ENCODE measurements around the gene MCTP1. TPM values are rescaled to one million over a fixed set of nuclear protein-coding genes. Genes with fewer than 3 reads are reported as not detected.

MCTP1 gene
- total RNA-seq, 1 experiment from 2014 or later: 2.5 TPM

DNA sequence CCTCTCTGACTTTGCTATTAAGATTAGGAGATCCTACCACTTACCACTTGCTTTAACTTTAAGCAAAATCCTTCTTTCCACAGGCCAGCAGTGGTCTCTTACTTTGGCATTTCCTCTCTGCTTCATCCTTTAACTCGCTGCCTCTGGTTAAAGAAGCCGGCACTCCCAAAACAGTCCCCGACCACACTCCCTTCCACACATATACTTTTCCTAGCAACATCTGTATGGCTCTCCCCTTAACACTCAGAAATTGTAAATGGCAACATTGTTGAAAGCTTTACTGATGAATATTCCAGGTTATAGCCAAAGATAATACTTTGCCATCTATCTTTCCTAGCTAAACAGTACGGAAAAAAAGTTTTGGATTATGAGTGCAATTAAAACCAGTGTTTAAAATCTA is 133.2 kb downstream of the MCTP1 start:
- Histone ChIP-seq H3K9me3 (ENCODE audit: control insufficient read depth, low read depth, low read length) (no peaks in the 10 kb centered on the region), H3K9ac (ENCODE audit: extremely low read depth, insufficient read length, low read length) (no peak overlapping the region), H3K27me3 (ENCODE audit: insufficient read depth, low read length) (no peaks in the 10 kb centered on the region), H4K8ac (replicated peaks; ENCODE audit: insufficient read length, low read depth, low read length) (no peak overlapping the region), H3K4me2 (ENCODE audit: insufficient read depth, insufficient read length, low read length) (no peak overlapping the region), H2BK5ac (ENCODE audit: insufficient read length, low read length) (no peak overlapping the region), H2BK120ac (ENCODE audit: low read depth, low read length, poor library complexity, severe bottlenecking) (no peak overlapping the region), H4K5ac (ENCODE audit: insufficient read length, low read depth, low read length) (no peak overlapping the region), H3K79me2 (ENCODE audit: insufficient read depth, low read length) (no peaks in the 10 kb centered on the region), H3K23ac (ENCODE audit: insufficient read length, low read depth, low read length) (no peak overlapping the region), H3T11ph (ENCODE audit: low read length) (no peak overlapping the region), H2BK20ac (ENCODE audit: low read depth, low read length, poor library complexity, severe bottlenecking) (no peak overlapping the region), H2BK15ac (ENCODE audit: low read depth, low read length) (no peak overlapping the region), H3K4ac (ENCODE audit: low read depth, low read length) (no peak overlapping the region), H3K79me1 (ENCODE audit: insufficient read depth, low read depth, low read length, poor library complexity, severe bottlenecking) (no peaks in the 10 kb centered on the region), H3K18ac (ENCODE audit: insufficient read length, low read depth, low read length) (no peak overlapping the region), H4K20me1 (ENCODE audit: control insufficient read depth, insufficient read depth, insufficient read length) (no peaks in the 10 kb centered on the region), H3K23me2 (ENCODE audit: insufficient read length, low read depth, low read length, poor library complexity, severe bottlenecking) (no peaks in the 10 kb centered on the region), H2AFZ (ENCODE audit: low read length) (no peak overlapping the region), H3K27ac (ENCODE audit: insufficient read length, low read depth, low read length) (no peak overlapping the region), H2BK12ac (ENCODE audit: insufficient read length, low read depth, low read length) (no peak overlapping the region), H3K56ac (ENCODE audit: insufficient read length, low read depth, low read length) (no peak overlapping the region), H4K91ac (ENCODE audit: insufficient read length, low read depth, low read length) (no peak overlapping the region), H3K4me1 (ENCODE audit: insufficient read depth, low read length) (no peaks in the 10 kb centered on the region; the same call in 1 of the 2 replicates), H3K14ac (ENCODE audit: insufficient read depth, low read length) (no peak overlapping the region), H2AK5ac (ENCODE audit: insufficient read length, low read length) (no peak overlapping the region)
- Mint-ChIP-seq H3K9me3 (peaks cover 14 to 18% of the 10 kb centered on the region in 2 experiments), H3K27ac (no peak overlapping the region; a peak in 1 of 7 replicates), H3K36me3 (ENCODE audit: insufficient read depth in 1 of 3, low read depth in 3 of 3) (peaks cover 9 to 17% (median 14%) of the 10 kb centered on the region in 3 experiments), H3K27me3 (ENCODE audit: low read depth) (no peaks in the 10 kb centered on the region), H3K4me3 (no peak overlapping the region), H3K4me1 (peaks cover 0 to 18% of the 10 kb centered on the region in 2 experiments; a peak in 2 of 4 replicates)
- no CpG with 5 or more reads among the region's 4 CpGs for WGBS (ENCODE audit: extremely low coverage, insufficient read length, low lambda C conversion rate)
- TF ChIP-seq, protein P1, sequence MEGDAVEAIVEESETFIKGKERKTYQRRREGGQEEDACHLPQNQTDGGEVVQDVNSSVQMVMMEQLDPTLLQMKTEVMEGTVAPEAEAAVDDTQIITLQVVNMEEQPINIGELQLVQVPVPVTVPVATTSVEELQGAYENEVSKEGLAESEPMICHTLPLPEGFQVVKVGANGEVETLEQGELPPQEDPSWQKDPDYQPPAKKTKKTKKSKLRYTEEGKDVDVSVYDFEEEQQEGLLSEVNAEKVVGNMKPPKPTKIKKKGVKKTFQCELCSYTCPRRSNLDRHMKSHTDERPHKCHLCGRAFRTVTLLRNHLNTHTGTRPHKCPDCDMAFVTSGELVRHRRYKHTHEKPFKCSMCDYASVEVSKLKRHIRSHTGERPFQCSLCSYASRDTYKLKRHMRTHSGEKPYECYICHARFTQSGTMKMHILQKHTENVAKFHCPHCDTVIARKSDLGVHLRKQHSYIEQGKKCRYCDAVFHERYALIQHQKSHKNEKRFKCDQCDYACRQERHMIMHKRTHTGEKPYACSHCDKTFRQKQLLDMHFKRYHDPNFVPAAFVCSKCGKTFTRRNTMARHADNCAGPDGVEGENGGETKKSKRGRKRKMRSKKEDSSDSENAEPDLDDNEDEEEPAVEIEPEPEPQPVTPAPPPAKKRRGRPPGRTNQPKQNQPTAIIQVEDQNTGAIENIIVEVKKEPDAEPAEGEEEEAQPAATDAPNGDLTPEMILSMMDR (conservative IDR thresholded peaks at IDR 0.05): no peak
- no peak for DNase-seq

Measured in H9 (cell line).